GM21825 (cell line): ENCODE data around the gene CACNA1E.
A peak's percentile ranks its signal among the peaks of the same experiment; 100 is the strongest.

ENCODE experiments used
- ATAC-seq: cut with Tn5 transposase; IDR thresholded peaks from one replicate; pipeline ENCODE4 v1.9.1; 2021; ENCODE audit warnings: mild to moderate bottlenecking, moderate library complexity; ENCODE audit not compliant: unreplicated experiment

CACNA1E gene

GRCh38 chr1:181674617-181675016 lies 191.3 kb downstream of the CACNA1E start:
- no peak for ATAC-seq

- ATAC-seq, result no peak
Observed at GRCh38 chr1:181675091-181675917, 192.0 kb downstream of the CACNA1E start.

- ATAC-seq, result no peak
Observed at GRCh38 chr1:181675918-181676190, 192.5 kb downstream of the CACNA1E start.

GRCh38 chr1:181676269-181676668 lies 193.0 kb downstream of the CACNA1E start:
- ATAC-seq, result peak; percentile 69

- ATAC-seq, result no peak
Observed at GRCh38 chr1:181680332-181680731, 197.0 kb downstream of the CACNA1E start.

- ATAC-seq, result no peak
Observed at GRCh38 chr1:181680871-181681270, 197.6 kb downstream of the CACNA1E start.

GRCh38 chr1:181685211-181685610 lies 201.9 kb downstream of the CACNA1E start:
- ATAC-seq, result no peak

GRCh38 chr1:181701891-181702290 lies 218.6 kb downstream of the CACNA1E start:
- ATAC-seq, result no peak

- no peak for ATAC-seq
Observed at GRCh38 chr1:181704546-181704945, 221.2 kb downstream of the CACNA1E start.

GRCh38 chr1:181711820-181712219 lies 228.5 kb downstream of the CACNA1E start:
- ATAC-seq, result no peak

GRCh38 chr1:181712711-181713110 lies 229.4 kb downstream of the CACNA1E start:
- no peak for ATAC-seq

- ATAC-seq, result no peak
Observed at GRCh38 chr1:181714428-181714827, 231.1 kb downstream of the CACNA1E start.

GRCh38 chr1:181718034-181718433 lies 234.7 kb downstream of the CACNA1E start:
- no peak for ATAC-seq

- ATAC-seq, result no peak
Observed at GRCh38 chr1:181726320-181727012, 243.1 kb downstream of the CACNA1E start.

- no peak for ATAC-seq
Observed at GRCh38 chr1:181730606-181731005, 247.3 kb downstream of the CACNA1E start.

- no peak for ATAC-seq
Observed at GRCh38 chr1:181732218-181732990, 249.1 kb downstream of the CACNA1E start.

GRCh38 chr1:181733486-181733885 lies 250.2 kb downstream of the CACNA1E start:
- ATAC-seq, result no peak

- ATAC-seq, result no peak
Observed at GRCh38 chr1:181737056-181737455, 253.7 kb downstream of the CACNA1E start.

GRCh38 chr1:181739214-181739613 lies 255.9 kb downstream of the CACNA1E start:
- ATAC-seq, result no peak

GRCh38 chr1:181742426-181742825 lies 259.1 kb downstream of the CACNA1E start:
- no peak for ATAC-seq

- no peak for ATAC-seq
Observed at GRCh38 chr1:181743878-181744312, 260.6 kb downstream of the CACNA1E start.

- no peak for ATAC-seq
Observed at GRCh38 chr1:181746224-181746623, 262.9 kb downstream of the CACNA1E start.
